Glomerular visceral epithelial cell (primary cell): ENCODE measurements around the gene NAT9.

Experiments used
- DNase-seq: peaks from one replicate; pipeline ENCODE4 v3.0.0-alpha.2; 2016; ENCODE audit errors: extremely low spot score

The NAT9 gene

GRCh38 chr17:74744714-74745547 lies 31.2 kb downstream of the NAT9 start:
- DNase-seq: peak; percentile 79

GRCh38 chr17:74744349-74744713 lies 31.8 kb downstream of the NAT9 start:
- DNase-seq: no peak

- DNase-seq: no peak
These were observed 32.4 kb downstream of the NAT9 start for GRCh38 chr17:74743755-74744154.

GRCh38 chr17:74742978-74743545 lies 33.1 kb downstream of the NAT9 start:
- no peak for DNase-seq

GRCh38 chr17:74742153-74742515 lies 34.0 kb downstream of the NAT9 start:
- DNase-seq: no peak

GRCh38 chr17:74740641-74741387 lies 35.3 kb downstream of the NAT9 start:
- DNase-seq: no peak

GRCh38 chr17:74740173-74740572 lies 36.0 kb downstream of the NAT9 start:
- no peak for DNase-seq

- no peak for DNase-seq
These were observed 36.8 kb downstream of the NAT9 start for GRCh38 chr17:74739227-74739831.

GRCh38 chr17:74738051-74738996 lies 37.8 kb downstream of the NAT9 start:
- no peak for DNase-seq

- no peak for DNase-seq
These were observed 38.7 kb downstream of the NAT9 start for GRCh38 chr17:74737299-74738050.

GRCh38 chr17:74736513-74737298 lies 39.4 kb downstream of the NAT9 start, which contains the start of gene RAB37:
TSS of gene RAB37 (plus strand) at chr17:74737256. CDS start at chr17:74737273, 17 bp downstream.
- peak; percentile 20 for DNase-seq

- DNase-seq: no peak
These were observed 41.9 kb downstream of the NAT9 start for GRCh38 chr17:74734256-74734655.

GRCh38 chr17:74733365-74734122 lies 42.6 kb downstream of the NAT9 start:
- no peak for DNase-seq

- DNase-seq: no peak
These were observed 43.9 kb downstream of the NAT9 start for GRCh38 chr17:74732042-74732867.

GRCh38 chr17:74731347-74731605 lies 44.9 kb downstream of the NAT9 start:
- DNase-seq: no peak

- DNase-seq: peak; percentile 66
These were observed 45.4 kb downstream of the NAT9 start for GRCh38 chr17:74730491-74731346.

GRCh38 chr17:74729866-74730265 lies 46.3 kb downstream of the NAT9 start:
- no peak for DNase-seq
